Sigmoid colon (tissue), 4 donors: ENCODE data around the gene TCEANC2.

Source experiments
- CTCF ChIP-seq, 4 experiments: fragments of 450-650 bp in 3 of 4; fragments of 200-600 bp in 1 of 4; IDR thresholded peaks; one replicate each; pipeline ENCODE4 v1.5.1; 2016 to 2019; ENCODE audit warnings: antibody characterized with exemption in 4 of 4, mild to moderate bottlenecking in 3 of 4, moderate library complexity in 2 of 4
- POLR2A ChIP-seq, 2 donors: fragments of 450-650 bp; IDR thresholded peaks; one replicate each; pipeline ENCODE4 v1.6.1; 2016; ENCODE audit warnings: antibody characterized with exemption in 2 of 2, mild to moderate bottlenecking in 2 of 2, moderate library complexity in 2 of 2
- POLR2AphosphoS5 ChIP-seq, 4 donors: sonication (generic); formaldehyde crosslinking; IDR thresholded peaks; one replicate each; pipeline ENCODE4 v1.6.1; 2017; ENCODE audit warnings: antibody characterized with exemption in 4 of 4

- no peak for TF ChIP-seq CTCF (IDR thresholded peaks at IDR 0.05)
- no peak for TF ChIP-seq POLR2A (IDR thresholded peaks at IDR 0.05)
- no peak for TF ChIP-seq POLR2AphosphoS5 (IDR thresholded peaks at IDR 0.05)
Measured at GRCh38 chr1:54103414-54103813, 50.0 kb downstream of the TCEANC2 start.
